HepG2 (cell line): Measurements from ENCODE around the gene ABHD1.

ENCODE experiments used
- AHR ChIP-seq: IDR thresholded peaks from 2 replicates; pipeline ENCODE4 v1.6.1; 2018; ENCODE audit warnings: missing genetic modification reagents, missing compliant biosample characterization
- DPF2 ChIP-seq: sonication (generic); formaldehyde crosslinking; IDR thresholded peaks from 2 replicates; pipeline ENCODE4 v1.4.0; 2020; ENCODE audit warnings: mild to moderate bottlenecking, low read depth, missing genetic modification reagents, borderline replicate concordance
- EP300 ChIP-seq, 3 experiments: sonication (generic) in 1 of 3; formaldehyde crosslinking in 1 of 3; IDR thresholded peaks; 2 replicates each; pipeline versions ENCODE4 v1.5.1 to v1.6.1; 2011 to 2020; ENCODE audit warnings: low read depth in 2 of 3, low read length in 2 of 3, borderline replicate concordance in 1 of 3, improper control_type of control experiment in 1 of 3, mild to moderate bottlenecking in 1 of 3, missing genetic modification reagents in 1 of 3, moderate library complexity in 1 of 3
- MLX ChIP-seq: IDR thresholded peaks from 2 replicates; pipeline ENCODE4 v1.6.1; 2016
- SRF ChIP-seq: IDR thresholded peaks from 2 replicates; pipeline ENCODE4 v1.6.1; 2011; ENCODE audit warnings: mild to moderate bottlenecking, low read depth, low read length, moderate library complexity
- ZNF24 ChIP-seq: fragments of 450-650 bp; IDR thresholded peaks from 2 replicates; pipeline ENCODE4 v1.6.1; 2017; ENCODE audit warnings: antibody characterized with exemption, mild to moderate bottlenecking
- ZNF292 ChIP-seq: sonication (generic); formaldehyde crosslinking; IDR thresholded peaks from 2 replicates; pipeline ENCODE4 v1.8.1; 2022; ENCODE audit warnings: mild to moderate bottlenecking, low read depth, missing genetic modification reagents, borderline replicate concordance
- TF ChIP-seq, protein P1 (sequence below): sonication (generic); formaldehyde crosslinking; IDR thresholded peaks from 2 replicates; pipeline ENCODE4 v1.5.0; 2020; ENCODE audit warnings: mild to moderate bottlenecking, missing genetic modification reagents, moderate library complexity
- TF ChIP-seq, protein P2 (sequence below): IDR thresholded peaks from 2 replicates; pipeline ENCODE4 v1.6.1; 2012; ENCODE audit warnings: inconsistent platforms

DNA sequence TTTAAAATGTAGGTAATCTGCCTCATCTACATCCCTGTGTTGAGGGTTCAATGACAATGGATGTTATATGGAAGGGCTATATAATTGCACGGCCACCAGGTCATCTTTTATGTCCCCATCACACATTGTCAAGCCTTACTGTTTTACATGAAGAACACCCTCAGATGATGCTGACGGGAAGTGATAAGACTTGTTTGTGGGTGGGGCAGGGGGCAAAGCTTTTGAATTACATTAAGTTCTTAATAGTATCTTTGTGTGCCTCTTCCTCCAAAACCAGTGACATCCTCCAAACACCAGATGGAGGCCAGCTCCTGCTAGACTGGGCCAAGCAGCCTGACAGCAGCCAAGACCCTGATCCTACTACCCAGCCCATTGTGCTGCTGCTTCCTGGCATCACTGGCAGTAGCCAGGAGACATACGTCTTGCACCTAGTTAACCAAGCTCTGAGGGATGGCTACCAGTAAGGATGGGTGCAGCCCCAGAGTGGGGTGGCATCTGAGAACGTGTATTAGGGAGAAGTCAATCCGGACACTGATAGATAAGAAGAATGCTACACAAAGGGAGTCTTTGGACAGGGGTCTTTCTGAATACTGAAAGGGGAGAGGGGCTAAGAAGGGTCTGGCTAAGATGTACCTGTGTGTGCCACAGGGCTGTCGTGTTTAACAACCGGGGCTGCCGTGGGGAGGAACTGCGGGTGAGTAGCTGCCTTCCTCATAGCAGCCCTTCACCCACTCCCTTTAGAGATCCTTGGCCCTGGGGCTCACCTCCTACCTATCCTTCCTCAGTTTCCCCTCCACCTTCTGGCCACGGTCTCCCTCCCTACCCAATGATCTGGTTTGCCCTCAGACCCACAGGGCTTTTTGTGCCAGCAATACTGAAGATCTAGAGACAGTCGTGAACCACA, 5.3 kb downstream of the ABHD1 start:
- no peak for TF ChIP-seq SRF
- TF ChIP-seq EP300 (IDR thresholded peaks at IDR 0.05; ENCODE audit: low read depth in 2 of 2, low read length in 2 of 2) = no peak
- TF ChIP-seq EP300 (CRISPR knock-in tag; IDR thresholded peaks at IDR 0.05; ENCODE audit: borderline replicate concordance) = no peak
- TF ChIP-seq, protein P1, sequence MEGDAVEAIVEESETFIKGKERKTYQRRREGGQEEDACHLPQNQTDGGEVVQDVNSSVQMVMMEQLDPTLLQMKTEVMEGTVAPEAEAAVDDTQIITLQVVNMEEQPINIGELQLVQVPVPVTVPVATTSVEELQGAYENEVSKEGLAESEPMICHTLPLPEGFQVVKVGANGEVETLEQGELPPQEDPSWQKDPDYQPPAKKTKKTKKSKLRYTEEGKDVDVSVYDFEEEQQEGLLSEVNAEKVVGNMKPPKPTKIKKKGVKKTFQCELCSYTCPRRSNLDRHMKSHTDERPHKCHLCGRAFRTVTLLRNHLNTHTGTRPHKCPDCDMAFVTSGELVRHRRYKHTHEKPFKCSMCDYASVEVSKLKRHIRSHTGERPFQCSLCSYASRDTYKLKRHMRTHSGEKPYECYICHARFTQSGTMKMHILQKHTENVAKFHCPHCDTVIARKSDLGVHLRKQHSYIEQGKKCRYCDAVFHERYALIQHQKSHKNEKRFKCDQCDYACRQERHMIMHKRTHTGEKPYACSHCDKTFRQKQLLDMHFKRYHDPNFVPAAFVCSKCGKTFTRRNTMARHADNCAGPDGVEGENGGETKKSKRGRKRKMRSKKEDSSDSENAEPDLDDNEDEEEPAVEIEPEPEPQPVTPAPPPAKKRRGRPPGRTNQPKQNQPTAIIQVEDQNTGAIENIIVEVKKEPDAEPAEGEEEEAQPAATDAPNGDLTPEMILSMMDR (CRISPR knock-in tag) = peak; percentile 11; the same call in 1 of the 2 replicates
- no peak for TF ChIP-seq MLX (CRISPR knock-in tag)
- TF ChIP-seq, protein P2, sequence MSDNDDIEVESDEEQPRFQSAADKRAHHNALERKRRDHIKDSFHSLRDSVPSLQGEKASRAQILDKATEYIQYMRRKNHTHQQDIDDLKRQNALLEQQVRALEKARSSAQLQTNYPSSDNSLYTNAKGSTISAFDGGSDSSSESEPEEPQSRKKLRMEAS = no peak; the same call in 1 of the 2 replicates
- TF ChIP-seq DPF2 (CRISPR knock-in tag) = no peak
- TF ChIP-seq ZNF292 (CRISPR knock-in tag) = no peak
- no peak for TF ChIP-seq ZNF24
- no peak for TF ChIP-seq AHR (CRISPR knock-in tag)
